ENCODE data around the gene TEDC2.

- TF ChIP-seq CTCF (IDR thresholded peaks at IDR 0.05) (no peak), POLR2A (IDR thresholded peaks at IDR 0.05) (no peak)
These were observed 9.4 kb upstream of the TEDC2 start for GRCh38 chr16:2450535-2450934.

Measured in testis (tissue), 2 donors.